ENCODE measurements around the gene ZNF778. TPM values are rescaled to one million over a fixed set of nuclear protein-coding genes. Genes with fewer than 3 reads are reported as not detected.

ZNF778 gene
- total and polyA plus RNA-seq, 2 of the 8 experiments (the other 6 are each of a cell fraction or from before 2014, with no cell fraction given), result 9.5 to 21.9 TPM

- TF ChIP-seq ATF2 (IDR thresholded peaks at IDR 0.05; ENCODE audit: low read length) (no peak), CHD1 (IDR thresholded peaks at IDR 0.05; ENCODE audit: low read depth, low read length) (no peak), NANOG (IDR thresholded peaks at IDR 0.05; ENCODE audit: insufficient read depth, low read depth, low read length, poor library complexity, severe bottlenecking) (no peak), RNF2 (IDR thresholded peaks at IDR 0.05; ENCODE audit: borderline replicate concordance, low read depth, low read length, missing control alignments, poor library complexity, severe bottlenecking) (no peak), SP1 (IDR thresholded peaks at IDR 0.05; ENCODE audit: low read depth, low read length) (no peak)
Observed at GRCh38 chr16:89199241-89200123, 18.0 kb upstream of the ZNF778 start (continued).
